ENCODE results near the gene IQSEC3.

DNA sequence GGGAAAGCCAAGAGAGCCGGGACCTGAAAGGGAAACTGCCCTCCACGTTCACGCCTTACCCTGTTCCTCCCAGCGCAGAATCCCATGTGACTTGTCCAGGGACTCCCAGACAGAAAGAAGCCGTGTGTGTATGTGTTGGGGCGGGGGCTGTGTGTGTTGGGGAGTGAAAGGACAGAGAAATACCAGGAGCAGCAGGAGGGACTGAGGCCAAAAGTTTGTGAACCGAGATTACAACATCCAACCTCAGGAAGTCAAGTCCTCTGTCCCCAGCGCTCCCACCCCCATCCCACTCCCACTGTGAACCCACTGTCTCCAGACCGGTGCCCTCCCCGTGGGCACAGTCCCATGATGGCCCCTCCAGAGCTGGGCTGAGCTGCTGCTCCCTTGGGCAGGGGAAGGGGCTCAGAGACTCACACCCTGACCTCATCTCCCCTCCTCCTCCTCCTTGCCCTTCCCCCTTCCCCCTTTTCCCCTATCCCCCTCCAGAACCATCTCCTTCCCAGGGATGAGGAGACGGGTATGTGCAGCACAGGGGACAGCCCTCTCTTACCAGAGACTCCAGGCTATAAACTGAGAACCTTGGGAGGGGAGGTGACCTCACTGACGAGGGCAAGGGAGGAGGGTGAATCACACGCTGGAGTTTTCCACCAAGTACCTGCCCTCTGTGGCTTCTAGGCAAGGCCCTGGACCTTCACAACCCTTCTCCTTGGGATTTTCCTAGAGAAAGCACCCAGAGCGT lies 147.6 kb downstream of the IQSEC3 start, which contains the start of gene SLC6A12:
- TF ChIP-seq CTCF (conservative IDR thresholded peaks at IDR 0.05; ENCODE audit: low read length) = no peak
- TF ChIP-seq EZH2phosphoT487 (IDR thresholded peaks at IDR 0.05; ENCODE audit: borderline replicate concordance) = no peak

Data from Loucy (cell line).